Heart left ventricle (tissue), 13 donors: ENCODE data around the gene CHID1.

Experiments used
- POLR2A ChIP-seq, 2 donors: fragments of 450-650 bp; IDR thresholded peaks; one replicate each; pipeline ENCODE4 v1.6.1; 2017; ENCODE audit warnings: antibody characterized with exemption in 2 of 2, mild to moderate bottlenecking in 2 of 2, moderate library complexity in 2 of 2
- TF ChIP-seq, protein P1 (sequence below), 12 donors: fragments of 200-600 bp; sonication (generic) in 4 of 12; IDR thresholded peaks; one replicate each; pipeline versions ENCODE4 v1.5.0 to v1.8.0; 2018 to 2022; ENCODE audit warnings: antibody characterized with exemption in 12 of 12, mild to moderate bottlenecking in 5 of 12
- donor health status: ischemic (EF 13 %, LVEDD 7.1; RV severe dilation, severe dysfunction).
- donor health status: DM: no; HTN: yes; CAD: no.
- donor health status: DM: no; HTN: no; CAD: no.
- donor health status: ischemic (EF 25% LVEDD 6.9; RV normal size, moderate dysfunction).
- donor health status: ischemic (EF 25% LVEDD 5.7; RV mildly dilated, moderate dysfunction).
- donor health status: ischemic (EF 35%, LVEDD 5.7; RV mildly dilated, moderate dysfunction).
- donor health status: nonischemic (EF 11% LVEDD 7.7; RV severe dilation, severe dysfunction).
- donor health status: DM: yes; HTN: yes; CAD: no.
- donor health status: PGD.
- donor health status: ischemic (EF 29% LVEDD 5.4; RV normal size, mild dysfunction).
- donor health status: nonischemic (EF 23%, LVEDD 6.1; RV moderate dilation, normal function).

GRCh38 chr11:859394-860131 lies 51.0 kb downstream of the CHID1 start:
- TF ChIP-seq, protein P1, sequence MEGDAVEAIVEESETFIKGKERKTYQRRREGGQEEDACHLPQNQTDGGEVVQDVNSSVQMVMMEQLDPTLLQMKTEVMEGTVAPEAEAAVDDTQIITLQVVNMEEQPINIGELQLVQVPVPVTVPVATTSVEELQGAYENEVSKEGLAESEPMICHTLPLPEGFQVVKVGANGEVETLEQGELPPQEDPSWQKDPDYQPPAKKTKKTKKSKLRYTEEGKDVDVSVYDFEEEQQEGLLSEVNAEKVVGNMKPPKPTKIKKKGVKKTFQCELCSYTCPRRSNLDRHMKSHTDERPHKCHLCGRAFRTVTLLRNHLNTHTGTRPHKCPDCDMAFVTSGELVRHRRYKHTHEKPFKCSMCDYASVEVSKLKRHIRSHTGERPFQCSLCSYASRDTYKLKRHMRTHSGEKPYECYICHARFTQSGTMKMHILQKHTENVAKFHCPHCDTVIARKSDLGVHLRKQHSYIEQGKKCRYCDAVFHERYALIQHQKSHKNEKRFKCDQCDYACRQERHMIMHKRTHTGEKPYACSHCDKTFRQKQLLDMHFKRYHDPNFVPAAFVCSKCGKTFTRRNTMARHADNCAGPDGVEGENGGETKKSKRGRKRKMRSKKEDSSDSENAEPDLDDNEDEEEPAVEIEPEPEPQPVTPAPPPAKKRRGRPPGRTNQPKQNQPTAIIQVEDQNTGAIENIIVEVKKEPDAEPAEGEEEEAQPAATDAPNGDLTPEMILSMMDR (IDR thresholded peaks at IDR 0.05): no peak
- no peak for TF ChIP-seq POLR2A (IDR thresholded peaks at IDR 0.05)
